ENCODE data around the gene EHF.
A peak's percentile ranks its signal among the peaks of the same experiment; 100 is the strongest.

Gene EHF

DNA sequence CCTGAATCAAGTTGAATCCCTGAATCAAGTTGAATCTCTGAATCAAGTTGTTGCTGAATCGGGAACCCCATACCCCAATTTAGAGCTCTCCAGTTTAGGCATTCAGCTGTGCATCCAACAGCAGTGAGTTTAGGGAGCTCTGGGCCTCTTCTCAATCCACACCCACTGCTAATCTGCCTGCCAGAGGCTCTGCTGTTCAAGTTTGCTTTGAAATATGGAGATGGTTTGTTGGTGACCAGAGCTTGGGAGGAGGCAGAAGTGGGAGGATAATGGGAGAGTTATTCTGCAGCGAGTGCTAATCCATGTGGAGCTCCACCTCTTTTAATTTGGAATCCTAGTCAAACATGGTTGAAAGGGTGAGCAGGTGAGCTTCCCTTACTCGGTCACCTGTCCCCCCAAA, 22.4 kb downstream of the EHF start:
- no peak for DNase-seq (ENCODE audit: low read depth in 4 of 4, low spot score in 1 of 4)

DNA sequence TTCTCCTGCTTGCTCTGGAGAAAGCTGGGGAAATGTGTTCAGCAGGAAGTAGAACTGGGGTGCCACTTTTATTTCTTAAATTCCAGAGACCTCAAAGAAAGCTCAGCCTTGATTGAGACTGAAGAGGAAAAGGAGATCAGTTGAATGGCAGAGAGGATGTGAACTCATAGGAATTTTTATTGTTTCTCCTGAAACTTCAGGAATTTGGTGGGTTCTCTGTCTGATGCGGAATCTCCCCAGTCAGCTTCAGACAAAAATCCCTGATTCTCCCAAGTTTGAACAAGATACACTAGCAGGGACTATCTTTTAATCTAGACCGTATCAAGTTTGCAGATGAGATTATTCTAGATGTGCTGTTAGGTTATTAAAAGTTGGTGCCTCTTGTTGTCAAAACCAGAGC, 23.0 kb downstream of the EHF start:
- DNase-seq (ENCODE audit: low read depth in 4 of 4, low spot score in 1 of 4), result no peak

DNA sequence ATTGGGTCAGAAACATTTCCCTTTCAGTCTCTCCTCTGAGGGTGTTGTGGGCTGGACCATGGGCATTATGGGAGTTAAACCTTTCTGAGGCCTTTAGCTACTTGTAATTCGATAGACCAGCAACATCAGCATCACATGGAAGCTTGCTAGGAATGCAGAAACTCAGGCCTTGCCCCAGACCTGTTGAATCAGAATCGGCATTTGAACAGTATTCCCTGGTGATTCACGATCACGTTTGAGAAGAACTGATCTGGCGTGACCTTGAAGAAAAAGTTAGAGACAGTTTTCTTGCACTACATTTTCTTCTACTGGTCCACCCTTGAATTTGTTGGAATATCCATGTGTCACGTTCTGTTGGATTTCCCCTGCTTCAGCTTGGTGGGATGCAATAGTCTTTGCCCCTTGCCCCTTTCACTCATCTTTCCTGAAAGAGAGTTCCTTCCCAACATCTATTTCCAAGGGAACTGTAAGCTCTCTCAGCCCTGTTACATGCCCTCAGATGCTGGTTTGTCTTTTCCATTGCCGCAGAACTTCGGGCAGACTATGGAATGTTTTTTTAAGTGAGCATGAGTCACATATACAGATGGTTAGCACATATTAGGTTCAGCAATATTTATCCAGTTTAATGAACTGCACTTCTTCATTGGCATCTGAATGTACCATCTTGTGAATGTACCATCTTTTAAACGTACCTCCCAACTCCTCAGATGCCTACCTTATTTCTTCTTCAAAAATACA, 23.9 kb downstream of the EHF start:
- DNase-seq (ENCODE audit: low read depth in 4 of 4, low spot score in 1 of 4), result no peak

DNA sequence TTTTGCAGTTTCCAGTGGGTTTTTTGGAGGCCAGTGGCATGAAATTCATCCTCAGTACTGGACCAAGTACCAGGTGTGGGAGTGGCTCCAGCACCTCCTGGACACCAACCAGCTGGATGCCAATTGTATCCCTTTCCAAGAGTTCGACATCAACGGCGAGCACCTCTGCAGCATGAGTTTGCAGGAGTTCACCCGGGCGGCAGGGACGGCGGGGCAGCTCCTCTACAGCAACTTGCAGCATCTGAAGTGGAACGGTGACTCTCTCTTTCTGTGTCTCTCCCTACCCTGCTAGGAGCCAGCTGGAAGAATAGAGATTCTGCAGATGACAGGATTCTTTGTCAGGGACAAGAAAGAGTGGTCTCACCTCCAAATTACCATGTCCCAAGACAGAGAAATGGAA, 25.5 kb downstream of the EHF start:
- DNase-seq (ENCODE audit: low read depth in 4 of 4, low spot score in 1 of 4), result no peak

DNA sequence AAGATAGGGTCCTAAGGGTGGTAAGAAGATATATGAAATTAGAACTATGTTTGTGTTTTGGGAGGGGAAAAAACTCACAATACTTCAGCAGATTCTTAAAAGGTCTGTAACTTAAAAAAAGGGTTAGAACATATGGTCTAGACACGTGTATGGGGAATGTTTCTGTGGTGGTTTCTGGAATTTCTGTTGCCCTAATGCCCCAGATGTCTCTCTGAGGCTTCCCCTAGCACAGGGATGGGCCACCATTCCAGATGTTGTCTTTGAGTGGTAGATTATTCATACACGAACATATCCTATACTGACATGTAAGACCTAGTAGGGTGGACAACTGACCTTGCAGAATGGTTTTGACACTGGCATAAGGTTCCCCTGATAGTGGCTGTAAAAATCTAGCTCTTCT, 26.2 kb downstream of the EHF start:
- no peak for DNase-seq (ENCODE audit: low read depth in 4 of 4, low spot score in 1 of 4)

DNA sequence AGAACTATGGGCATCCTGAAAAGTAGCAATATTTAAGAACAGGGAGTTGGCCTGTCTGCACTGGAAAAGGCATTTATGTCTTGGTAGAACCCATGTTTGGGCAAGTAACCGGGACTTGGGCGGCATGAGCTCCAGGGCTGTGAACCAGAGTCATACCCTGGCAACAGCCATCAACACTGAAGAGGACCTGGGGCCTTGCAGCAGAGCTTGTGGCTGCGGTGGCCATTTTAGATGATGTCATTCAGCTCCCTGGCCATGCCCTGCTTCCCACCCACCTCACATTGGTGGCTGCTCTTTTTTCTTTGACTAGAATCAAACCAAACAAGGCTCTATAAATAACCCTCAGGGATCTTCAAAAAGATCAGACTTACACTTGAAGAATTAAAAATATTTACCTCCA, 26.6 kb downstream of the EHF start:
- DNase-seq (ENCODE audit: low read depth in 4 of 4, low spot score in 1 of 4), result no peak

DNA sequence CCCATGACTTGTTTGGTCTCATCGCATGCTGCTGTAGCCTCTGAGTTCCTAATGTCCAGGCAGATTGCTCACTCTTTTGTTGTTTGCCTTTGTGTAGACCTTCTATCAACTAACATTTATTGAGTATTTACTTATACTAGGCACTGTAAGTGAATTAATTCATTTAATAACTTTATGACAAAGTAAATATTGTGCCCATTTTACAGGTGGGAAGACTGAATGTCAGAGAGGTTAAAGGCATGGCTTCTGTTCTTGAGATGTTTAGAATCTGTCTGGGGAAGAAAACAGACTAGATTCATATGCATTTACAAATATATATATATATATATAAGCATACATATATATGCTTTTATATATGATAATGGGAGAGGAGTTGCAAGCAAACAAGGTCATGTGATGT, 27.1 kb downstream of the EHF start:
- no peak for DNase-seq (ENCODE audit: low read depth in 4 of 4, low spot score in 1 of 4)

DNA sequence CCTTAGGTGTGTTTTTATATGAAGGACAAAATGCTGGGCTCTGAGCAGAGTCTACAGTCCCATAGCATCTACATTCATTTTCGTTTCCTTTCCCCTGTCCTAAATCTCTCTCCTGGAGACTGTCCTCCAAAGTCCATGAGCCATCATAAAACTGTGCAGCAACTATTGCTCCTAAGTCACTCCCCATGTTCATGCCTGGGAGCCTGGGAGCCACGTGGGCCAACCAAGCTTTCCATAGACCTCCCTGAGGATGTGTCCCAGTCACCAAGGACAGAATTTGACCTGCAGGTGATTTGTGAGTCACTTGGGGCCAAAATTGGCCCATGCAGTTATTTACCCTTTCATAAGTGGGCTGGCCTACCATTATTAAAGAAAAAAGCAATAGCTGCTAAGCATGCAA, 28.7 kb downstream of the EHF start:
- DNase-seq (ENCODE audit: low read depth in 4 of 4, low spot score in 1 of 4), result no peak

DNA sequence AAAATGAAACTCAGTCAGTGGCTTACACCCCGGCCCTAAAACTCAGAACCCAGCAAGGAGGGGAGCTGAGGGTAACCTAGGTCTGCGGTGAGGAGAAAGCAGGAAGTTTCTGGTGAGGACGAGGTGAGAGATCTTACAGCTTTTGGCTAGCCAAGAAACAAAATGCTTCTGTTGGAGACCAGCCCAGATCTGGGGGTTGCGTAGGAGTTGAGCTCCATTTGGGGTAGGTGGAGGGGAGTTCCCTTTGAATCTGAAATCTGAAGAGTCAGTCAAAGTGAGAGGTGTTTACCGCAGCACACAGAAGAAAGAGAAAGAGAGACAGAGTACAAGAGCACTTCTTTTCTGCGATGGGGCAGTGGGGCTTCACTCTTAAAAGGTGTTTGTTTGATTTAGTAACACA, 29.6 kb downstream of the EHF start:
- DNase-seq (ENCODE audit: low read depth in 4 of 4, low spot score in 1 of 4), result peak; percentile 53 to 80 (median 60)

DNA sequence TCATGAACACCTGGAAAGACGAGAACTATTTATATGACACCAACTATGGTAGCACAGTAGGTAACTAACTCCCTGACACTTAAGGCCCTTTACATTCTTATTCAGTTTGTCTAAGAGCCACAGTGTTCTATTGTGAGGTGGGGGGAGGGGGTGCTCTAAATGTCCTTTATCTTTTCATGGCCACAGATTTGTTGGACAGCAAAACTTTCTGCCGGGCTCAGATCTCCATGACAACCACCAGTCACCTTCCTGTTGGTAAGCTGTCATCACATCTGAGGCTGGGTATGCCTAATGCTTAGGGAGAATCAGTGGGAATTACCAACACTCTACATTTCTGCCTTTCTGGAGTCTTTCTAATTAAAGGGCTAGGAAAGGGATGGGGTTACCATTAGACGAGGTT, 30.7 kb downstream of the EHF start:
- no peak for DNase-seq (ENCODE audit: low read depth in 4 of 4, low spot score in 1 of 4)

DNA sequence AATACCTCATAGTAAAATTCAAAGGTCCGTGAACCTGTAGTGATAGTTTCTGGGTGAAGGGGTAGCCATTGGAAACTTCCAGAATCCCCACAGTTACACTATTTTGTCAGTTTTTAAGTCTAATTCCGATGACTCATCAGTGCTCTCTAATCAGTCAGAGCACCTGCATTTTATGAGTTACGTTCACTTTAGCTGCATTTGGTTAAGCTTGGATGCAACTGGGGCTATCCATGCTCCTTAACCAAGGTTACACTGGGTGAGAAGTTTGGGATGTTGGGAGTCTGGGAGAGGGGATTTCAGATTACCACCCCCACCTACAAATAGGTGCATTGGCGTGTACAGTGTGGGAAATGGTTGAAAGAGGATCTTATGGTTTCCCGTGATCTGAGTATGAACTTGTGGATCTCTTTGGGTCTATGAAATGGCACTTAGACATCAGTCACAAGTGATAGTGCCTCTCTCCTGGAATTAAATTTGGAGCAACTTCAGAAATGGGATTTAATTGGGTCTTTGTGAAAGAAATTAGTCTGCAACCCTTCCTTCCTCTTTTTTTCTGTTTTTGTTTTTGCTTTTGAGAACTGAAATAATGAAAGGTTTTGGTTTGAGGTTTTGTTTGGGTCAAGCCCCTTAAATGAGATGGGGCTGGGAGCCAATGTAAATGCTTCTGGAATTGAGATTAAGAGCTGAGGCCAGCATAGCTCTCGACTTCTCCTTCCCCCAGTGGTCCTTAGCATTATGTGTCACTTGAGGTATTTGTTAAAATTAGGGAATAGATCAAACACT, 31.5 kb downstream of the EHF start:
- DNase-seq (ENCODE audit: low read depth in 4 of 4, low spot score in 1 of 4), result no peak

DNA sequence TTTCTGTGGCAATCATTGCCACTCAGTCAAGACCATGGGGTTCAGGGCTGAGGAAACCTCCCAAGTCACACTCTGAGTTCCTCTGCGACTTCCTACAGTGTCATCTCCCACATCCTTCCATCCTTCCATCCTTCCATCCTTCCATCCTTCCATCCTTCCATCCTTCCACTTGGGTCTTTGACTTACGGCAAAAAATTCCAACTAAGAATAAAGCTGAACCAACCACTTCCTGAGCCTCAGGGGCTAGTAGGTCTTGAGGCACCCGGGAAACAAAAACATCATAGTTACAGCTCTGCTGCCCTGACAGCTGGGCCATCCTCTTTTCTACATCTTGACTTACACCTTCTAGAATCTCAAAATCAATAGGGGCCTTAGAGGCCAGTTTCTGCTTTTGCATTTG, 32.1 kb downstream of the EHF start:
- no peak for DNase-seq (ENCODE audit: low read depth in 4 of 4, low spot score in 1 of 4)

DNA sequence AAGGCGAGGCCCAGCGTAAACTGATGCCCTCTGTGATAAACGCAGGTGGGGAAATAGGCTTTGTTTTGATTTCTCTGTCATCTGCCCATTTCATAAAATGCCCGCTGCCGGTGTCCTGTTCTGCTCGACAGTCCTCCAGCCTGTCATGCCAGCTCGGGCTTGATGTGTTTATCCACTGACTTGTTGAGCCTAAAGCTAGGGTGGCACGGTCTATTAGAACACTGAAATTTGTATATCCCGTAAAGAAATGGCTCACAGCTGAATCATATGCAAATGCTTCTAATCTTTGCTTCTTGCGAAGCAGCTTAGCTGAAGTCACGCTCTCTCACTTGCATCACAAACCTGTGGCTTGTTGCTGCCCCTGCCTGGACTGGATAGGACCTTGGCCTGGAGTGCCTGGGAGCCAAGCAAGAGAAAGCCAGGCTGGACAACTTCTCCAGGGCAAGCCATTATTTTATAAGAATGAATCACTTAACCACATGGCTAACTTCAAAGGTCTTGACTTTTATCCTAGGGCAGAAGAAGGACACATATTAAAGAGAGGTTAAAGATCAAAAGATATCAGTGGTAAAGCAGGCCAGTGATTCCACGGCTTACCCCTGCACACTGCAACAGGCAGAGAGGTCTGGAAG, 33.1 kb downstream of the EHF start:
- DNase-seq (ENCODE audit: low read depth in 4 of 4, low spot score in 1 of 4), result no peak

DNA sequence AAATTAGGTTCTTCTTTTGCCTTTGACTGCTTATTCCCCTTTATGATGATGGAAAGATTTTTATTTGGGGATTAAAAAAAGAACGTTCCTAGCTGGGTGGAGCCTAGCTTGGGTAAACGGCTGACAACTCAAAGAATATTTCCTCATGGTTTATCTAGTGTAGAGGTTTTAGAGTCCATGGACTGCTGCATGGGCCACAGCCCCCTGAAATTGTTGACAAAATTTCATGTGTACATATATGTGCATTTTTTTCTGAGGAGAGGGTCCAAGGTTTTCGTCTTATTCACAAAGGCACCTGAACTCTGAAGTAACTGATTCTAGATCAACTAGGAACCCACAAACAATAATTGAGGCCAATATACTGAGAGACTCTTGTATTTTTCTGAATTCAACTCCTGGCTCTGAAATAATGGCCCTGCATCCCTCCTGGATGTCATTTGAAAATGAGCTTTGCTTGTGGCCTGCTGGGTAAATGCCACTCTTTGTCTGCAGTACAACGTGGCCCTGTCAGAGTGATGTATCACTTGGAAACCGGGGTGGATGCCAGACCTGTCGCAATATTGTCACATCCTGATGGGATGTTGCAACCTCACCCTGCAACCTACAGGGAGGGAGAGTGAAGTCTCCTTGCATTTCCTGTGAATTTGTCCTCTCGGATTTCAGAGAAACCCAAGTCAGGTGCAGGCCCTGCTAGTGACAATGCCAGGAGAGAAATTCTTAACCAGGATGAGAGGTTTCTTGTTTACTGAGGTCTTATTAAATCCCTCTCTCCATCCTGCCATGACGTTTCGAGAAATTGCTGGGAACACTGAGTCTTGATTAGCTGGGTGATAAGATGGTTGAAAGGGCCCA, 33.8 kb downstream of the EHF start:
- no peak for DNase-seq (ENCODE audit: low read depth in 4 of 4, low spot score in 1 of 4)

DNA sequence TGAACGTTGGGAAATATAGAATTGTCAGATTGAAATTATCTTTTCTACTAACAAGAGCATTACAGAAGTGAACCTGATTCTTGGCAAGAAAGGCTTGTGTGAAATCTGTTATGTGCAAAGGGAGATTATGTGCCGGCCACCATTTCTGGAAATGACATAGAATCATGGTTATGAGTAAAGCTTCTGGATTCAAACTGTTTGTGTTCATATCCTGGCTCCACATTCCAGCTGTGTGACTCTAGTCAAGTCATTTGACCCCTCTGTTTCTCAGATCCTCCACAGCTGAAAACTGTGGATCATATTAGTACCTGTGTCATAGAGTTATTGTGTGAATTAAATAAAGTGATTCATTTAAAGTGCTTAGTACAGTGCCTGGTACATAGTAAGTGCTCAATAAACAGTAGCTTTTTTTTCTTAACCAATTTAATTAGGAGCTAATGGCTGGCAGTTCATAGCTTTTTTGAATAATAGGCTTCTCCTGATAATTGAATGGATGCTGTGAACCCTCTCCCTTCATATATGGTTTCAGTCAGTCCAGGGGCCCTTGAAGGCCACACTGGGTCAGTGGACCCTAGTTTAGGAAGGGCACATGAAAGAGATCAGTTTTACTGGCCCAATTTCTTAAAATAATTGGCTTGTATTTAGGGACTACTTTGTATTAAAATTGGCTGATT, 34.6 kb downstream of the EHF start:
- no peak for DNase-seq (ENCODE audit: low read depth in 4 of 4, low spot score in 1 of 4)

DNA sequence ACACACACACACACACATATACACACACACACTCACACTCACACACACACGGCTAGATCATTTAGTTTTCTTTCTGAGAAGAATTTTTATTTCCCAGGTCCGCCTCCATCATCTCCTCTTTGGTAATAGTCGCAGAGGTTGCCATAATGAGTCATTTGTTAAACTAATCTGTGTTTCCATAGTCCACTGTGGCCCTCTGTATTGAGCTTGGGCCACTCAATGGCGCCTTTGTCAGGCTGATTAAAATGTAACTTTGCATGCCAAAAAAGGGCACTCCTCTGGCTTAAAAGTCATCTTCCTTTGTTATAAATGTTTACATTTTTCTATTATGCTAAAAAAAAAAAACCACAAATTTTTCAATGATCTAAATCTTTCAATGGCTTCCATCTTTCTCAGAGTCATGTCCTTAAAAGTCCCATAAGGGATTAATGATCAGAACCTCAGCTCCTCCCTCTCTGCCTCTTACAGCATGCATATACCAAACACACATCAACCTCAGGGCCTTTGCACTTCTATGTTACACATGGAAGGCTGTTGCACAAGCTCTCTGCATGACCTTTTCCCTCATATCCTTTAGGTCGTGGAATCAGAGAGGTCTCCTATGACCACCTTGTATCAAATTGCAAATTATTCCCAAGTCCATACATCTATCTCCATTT, 35.3 kb downstream of the EHF start:
- no peak for DNase-seq (ENCODE audit: low read depth in 4 of 4, low spot score in 1 of 4)

DNA sequence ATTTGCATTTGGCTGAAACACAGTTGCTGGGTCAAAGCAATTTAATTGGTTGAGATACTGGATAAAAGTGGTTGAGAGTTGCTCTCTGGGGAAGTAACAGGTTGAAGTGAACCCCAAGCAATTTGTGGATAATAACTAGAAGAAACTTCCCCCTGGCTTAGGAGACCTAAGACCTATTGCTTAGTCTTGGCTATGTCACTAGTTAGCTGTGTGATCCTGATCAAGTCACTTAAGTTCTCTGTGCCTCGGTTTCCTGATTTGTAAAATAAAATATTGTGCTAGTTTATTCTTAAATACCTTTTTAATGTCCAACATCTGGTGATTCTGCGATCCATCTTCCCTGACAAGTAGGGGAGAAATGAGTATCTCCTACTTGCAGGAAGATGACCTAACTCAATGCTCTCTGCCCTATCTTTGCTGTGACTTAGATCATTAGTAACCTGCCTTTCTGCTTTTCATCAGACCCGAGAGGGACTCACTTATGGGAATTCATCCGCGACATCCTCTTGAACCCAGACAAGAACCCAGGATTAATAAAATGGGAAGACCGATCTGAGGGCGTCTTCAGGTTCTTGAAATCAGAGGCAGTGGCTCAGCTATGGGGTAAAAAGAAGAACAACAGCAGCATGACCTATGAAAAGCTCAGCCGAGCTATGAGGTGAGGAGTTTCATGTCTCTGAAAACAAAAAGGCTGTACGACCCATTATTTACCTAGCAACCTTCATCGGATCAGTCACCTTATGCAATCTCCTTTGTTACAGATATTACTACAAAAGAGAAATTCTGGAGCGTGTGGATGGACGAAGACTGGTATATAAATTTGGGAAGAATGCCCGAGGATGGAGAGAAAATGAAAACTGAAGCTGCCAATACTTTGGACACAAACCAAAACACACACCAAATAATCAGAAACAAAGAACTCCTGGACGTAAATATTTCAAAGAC, 37.5 kb downstream of the EHF start:
- no peak for DNase-seq (ENCODE audit: low read depth in 4 of 4, low spot score in 1 of 4)

DNA sequence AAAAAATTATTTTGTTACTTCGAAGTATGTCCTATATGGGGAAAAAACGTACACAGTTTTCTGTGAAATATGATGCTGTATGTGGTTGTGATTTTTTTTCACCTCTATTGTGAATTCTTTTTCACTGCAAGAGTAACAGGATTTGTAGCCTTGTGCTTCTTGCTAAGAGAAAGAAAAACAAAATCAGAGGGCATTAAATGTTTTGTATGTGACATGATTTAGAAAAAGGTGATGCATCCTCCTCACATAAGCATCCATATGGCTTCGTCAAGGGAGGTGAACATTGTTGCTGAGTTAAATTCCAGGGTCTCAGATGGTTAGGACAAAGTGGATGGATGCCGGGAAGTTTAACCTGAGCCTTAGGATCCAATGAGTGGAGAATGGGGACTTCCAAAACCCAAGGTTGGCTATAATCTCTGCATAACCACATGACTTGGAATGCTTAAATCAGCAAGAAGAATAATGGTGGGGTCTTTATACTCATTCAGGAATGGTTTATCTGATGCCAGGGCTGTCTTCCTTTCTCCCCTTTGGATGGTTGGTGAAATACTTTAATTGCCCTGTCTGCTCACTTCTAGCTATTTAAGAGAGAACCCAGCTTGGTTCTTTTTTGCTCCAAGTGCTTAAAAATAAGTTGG, 38.3 kb downstream of the EHF start:
- no peak for DNase-seq (ENCODE audit: low read depth in 4 of 4, low spot score in 1 of 4)

Data from stimulated activated CD4-positive, alpha-beta T cell treated with anti-CD3 and anti-CD28 coated beads, Interleukin-1b, Interleukin-23, amount 100 ng/mL, for 24 hours (primary cell).